Measurements from ENCODE around the gene COL4A4. TPM values are rescaled to one million over a fixed set of nuclear protein-coding genes. Genes with fewer than 3 reads are reported as not detected.

The COL4A4 gene
- total and polyA plus RNA-seq, 2 experiments from 2014 or later = 1.3 to 3.1 TPM

DNA sequence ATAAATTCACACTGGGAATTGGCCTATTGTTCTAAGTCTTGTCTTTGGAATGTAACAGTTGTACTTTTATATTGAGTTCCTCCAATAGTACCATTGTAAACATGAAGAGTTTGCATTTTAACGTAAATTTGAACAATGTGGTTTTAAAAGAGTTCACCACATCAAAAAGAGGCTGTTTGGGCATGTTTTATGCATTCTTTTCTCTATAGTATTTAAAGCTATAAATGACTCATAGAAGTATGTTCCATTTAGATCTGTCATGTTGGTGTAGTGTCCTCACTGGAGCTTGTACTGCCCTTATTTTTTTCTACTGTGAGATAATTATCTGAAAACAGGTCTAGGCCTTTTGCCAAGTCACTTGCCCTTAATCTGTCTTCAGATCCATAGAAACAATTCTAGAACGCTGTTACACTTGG is 186.2 kb downstream of the COL4A4 start:
- Histone ChIP-seq H3K27ac (ENCODE audit: low read depth) (no peak overlapping the region), H4K20me1 (replicated peaks; ENCODE audit: insufficient read depth) (no peaks in the 10 kb centered on the region), H3F3A (replicated peaks; ENCODE audit: low read depth) (no peaks in the 10 kb centered on the region), H2AFZ (no peak overlapping the region), H3K4me1 (ENCODE audit: insufficient read depth) (peaks cover 15% of the 10 kb centered on the region; the same call in 1 of the 2 replicates), H3K79me2 (replicated peaks; ENCODE audit: insufficient read depth) (no peaks in the 10 kb centered on the region), H3K4me2 (no peak overlapping the region), H3K9me2 (ENCODE audit: insufficient read depth) (no peaks in the 10 kb centered on the region; the same call in 1 of the 2 replicates), H3K4me3 (no peak overlapping the region), H3K27me3 (ENCODE audit: insufficient read depth) (no peaks in the 10 kb centered on the region), H3K36me3 (ENCODE audit: insufficient read depth) (no peaks in the 10 kb centered on the region)
- Mint-ChIP-seq H3K27me3 (ENCODE audit: insufficient read depth, low read depth, poor library complexity) (no peaks in the 10 kb centered on the region), H3K9me3 (no peaks in the 10 kb centered on the region; the same call in 2 of the 3 replicates), H3K4me3 (no peak overlapping the region), H3K4me1 (peaks cover 15% of the 10 kb centered on the region), H3K36me3 (ENCODE audit: low read depth) (no peaks in the 10 kb centered on the region), H3K27ac (no peak overlapping the region)
- DNase-seq (ENCODE audit: low spot score) (no peak), ATAC-seq (no peak)
- TF ChIP-seq POLR2AphosphoS5 (IDR thresholded peaks at IDR 0.05; ENCODE audit: low read depth) = no peak
- no peak for TF ChIP-seq STAT1 (IDR thresholded peaks at IDR 0.05; ENCODE audit: unreplicated experiment)
- TF ChIP-seq, protein P1, sequence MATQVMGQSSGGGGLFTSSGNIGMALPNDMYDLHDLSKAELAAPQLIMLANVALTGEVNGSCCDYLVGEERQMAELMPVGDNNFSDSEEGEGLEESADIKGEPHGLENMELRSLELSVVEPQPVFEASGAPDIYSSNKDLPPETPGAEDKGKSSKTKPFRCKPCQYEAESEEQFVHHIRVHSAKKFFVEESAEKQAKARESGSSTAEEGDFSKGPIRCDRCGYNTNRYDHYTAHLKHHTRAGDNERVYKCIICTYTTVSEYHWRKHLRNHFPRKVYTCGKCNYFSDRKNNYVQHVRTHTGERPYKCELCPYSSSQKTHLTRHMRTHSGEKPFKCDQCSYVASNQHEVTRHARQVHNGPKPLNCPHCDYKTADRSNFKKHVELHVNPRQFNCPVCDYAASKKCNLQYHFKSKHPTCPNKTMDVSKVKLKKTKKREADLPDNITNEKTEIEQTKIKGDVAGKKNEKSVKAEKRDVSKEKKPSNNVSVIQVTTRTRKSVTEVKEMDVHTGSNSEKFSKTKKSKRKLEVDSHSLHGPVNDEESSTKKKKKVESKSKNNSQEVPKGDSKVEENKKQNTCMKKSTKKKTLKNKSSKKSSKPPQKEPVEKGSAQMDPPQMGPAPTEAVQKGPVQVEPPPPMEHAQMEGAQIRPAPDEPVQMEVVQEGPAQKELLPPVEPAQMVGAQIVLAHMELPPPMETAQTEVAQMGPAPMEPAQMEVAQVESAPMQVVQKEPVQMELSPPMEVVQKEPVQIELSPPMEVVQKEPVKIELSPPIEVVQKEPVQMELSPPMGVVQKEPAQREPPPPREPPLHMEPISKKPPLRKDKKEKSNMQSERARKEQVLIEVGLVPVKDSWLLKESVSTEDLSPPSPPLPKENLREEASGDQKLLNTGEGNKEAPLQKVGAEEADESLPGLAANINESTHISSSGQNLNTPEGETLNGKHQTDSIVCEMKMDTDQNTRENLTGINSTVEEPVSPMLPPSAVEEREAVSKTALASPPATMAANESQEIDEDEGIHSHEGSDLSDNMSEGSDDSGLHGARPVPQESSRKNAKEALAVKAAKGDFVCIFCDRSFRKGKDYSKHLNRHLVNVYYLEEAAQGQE (IDR thresholded peaks at IDR 0.05; ENCODE audit: unreplicated experiment) = no peak
- TF ChIP-seq JUNB (IDR thresholded peaks at IDR 0.05; ENCODE audit: unreplicated experiment) = no peak
- TF ChIP-seq EZH2 (IDR thresholded peaks at IDR 0.05; ENCODE audit: low read depth, unreplicated experiment) = no peak
- no peak for TF ChIP-seq CREB1 (CRISPR knock-in tag; IDR thresholded peaks at IDR 0.05; ENCODE audit: low read depth)
- TF ChIP-seq, protein P2, sequence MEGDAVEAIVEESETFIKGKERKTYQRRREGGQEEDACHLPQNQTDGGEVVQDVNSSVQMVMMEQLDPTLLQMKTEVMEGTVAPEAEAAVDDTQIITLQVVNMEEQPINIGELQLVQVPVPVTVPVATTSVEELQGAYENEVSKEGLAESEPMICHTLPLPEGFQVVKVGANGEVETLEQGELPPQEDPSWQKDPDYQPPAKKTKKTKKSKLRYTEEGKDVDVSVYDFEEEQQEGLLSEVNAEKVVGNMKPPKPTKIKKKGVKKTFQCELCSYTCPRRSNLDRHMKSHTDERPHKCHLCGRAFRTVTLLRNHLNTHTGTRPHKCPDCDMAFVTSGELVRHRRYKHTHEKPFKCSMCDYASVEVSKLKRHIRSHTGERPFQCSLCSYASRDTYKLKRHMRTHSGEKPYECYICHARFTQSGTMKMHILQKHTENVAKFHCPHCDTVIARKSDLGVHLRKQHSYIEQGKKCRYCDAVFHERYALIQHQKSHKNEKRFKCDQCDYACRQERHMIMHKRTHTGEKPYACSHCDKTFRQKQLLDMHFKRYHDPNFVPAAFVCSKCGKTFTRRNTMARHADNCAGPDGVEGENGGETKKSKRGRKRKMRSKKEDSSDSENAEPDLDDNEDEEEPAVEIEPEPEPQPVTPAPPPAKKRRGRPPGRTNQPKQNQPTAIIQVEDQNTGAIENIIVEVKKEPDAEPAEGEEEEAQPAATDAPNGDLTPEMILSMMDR (conservative IDR thresholded peaks at IDR 0.05; ENCODE audit: low read depth in 2 of 2) = no peak
- TF ChIP-seq ZNF331 (CRISPR knock-in tag; IDR thresholded peaks at IDR 0.05; ENCODE audit: low read depth) = no peak
- TF ChIP-seq NANOG (IDR thresholded peaks at IDR 0.05; ENCODE audit: borderline replicate concordance) = no peak
- TF ChIP-seq, protein P3, sequence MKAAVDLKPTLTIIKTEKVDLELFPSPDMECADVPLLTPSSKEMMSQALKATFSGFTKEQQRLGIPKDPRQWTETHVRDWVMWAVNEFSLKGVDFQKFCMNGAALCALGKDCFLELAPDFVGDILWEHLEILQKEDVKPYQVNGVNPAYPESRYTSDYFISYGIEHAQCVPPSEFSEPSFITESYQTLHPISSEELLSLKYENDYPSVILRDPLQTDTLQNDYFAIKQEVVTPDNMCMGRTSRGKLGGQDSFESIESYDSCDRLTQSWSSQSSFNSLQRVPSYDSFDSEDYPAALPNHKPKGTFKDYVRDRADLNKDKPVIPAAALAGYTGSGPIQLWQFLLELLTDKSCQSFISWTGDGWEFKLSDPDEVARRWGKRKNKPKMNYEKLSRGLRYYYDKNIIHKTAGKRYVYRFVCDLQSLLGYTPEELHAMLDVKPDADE (IDR thresholded peaks at IDR 0.05) = no peak
- TF ChIP-seq, protein P4, sequence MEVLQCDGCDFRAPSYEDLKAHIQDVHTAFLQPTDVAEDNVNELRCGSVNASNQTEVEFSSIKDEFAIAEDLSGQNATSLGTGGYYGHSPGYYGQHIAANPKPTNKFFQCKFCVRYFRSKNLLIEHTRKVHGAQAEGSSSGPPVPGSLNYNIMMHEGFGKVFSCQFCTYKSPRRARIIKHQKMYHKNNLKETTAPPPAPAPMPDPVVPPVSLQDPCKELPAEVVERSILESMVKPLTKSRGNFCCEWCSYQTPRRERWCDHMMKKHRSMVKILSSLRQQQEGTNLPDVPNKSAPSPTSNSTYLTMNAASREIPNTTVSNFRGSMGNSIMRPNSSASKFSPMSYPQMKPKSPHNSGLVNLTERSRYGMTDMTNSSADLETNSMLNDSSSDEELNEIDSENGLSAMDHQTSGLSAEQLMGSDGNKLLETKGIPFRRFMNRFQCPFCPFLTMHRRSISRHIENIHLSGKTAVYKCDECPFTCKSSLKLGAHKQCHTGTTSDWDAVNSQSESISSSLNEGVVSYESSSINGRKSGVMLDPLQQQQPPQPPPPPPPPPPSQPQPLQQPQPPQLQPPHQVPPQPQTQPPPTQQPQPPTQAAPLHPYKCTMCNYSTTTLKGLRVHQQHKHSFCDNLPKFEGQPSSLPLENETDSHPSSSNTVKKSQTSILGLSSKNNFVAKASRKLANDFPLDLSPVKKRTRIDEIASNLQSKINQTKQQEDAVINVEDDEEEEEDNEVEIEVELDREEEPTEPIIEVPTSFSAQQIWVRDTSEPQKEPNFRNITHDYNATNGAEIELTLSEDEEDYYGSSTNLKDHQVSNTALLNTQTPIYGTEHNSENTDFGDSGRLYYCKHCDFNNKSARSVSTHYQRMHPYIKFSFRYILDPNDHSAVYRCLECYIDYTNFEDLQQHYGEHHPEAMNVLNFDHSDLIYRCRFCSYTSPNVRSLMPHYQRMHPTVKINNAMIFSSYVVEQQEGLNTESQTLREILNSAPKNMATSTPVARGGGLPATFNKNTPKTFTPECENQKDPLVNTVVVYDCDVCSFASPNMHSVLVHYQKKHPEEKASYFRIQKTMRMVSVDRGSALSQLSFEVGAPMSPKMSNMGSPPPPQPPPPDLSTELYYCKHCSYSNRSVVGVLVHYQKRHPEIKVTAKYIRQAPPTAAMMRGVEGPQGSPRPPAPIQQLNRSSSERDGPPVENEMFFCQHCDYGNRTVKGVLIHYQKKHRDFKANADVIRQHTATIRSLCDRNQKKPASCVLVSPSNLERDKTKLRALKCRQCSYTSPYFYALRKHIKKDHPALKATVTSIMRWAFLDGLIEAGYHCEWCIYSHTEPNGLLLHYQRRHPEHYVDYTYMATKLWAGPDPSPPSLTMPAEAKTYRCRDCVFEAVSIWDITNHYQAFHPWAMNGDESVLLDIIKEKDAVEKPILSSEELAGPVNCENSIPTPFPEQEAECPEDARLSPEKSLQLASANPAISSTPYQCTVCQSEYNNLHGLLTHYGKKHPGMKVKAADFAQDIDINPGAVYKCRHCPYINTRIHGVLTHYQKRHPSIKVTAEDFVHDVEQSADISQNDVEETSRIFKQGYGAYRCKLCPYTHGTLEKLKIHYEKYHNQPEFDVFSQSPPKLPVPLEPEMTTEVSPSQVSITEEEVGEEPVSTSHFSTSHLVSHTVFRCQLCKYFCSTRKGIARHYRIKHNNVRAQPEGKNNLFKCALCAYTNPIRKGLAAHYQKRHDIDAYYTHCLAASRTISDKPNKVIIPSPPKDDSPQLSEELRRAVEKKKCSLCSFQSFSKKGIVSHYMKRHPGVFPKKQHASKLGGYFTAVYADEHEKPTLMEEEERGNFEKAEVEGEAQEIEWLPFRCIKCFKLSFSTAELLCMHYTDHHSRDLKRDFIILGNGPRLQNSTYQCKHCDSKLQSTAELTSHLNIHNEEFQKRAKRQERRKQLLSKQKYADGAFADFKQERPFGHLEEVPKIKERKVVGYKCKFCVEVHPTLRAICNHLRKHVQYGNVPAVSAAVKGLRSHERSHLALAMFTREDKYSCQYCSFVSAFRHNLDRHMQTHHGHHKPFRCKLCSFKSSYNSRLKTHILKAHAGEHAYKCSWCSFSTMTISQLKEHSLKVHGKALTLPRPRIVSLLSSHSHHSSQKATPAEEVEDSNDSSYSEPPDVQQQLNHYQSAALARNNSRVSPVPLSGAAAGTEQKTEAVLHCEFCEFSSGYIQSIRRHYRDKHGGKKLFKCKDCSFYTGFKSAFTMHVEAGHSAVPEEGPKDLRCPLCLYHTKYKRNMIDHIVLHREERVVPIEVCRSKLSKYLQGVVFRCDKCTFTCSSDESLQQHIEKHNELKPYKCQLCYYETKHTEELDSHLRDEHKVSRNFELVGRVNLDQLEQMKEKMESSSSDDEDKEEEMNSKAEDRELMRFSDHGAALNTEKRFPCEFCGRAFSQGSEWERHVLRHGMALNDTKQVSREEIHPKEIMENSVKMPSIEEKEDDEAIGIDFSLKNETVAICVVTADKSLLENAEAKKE (CRISPR knock-in tag; IDR thresholded peaks at IDR 0.05) = no peak
- TF ChIP-seq ZNF114 (CRISPR knock-in tag; IDR thresholded peaks at IDR 0.05) = no peak
- no peak for TF ChIP-seq EZH2phosphoT487 (IDR thresholded peaks at IDR 0.05; ENCODE audit: unreplicated experiment)
